ENCODE data around the gene TASOR. TPM values are rescaled to one million over a fixed set of nuclear protein-coding genes. Genes with fewer than 3 reads are reported as not detected.

Gene TASOR
- total RNA-seq, 1 experiment from 2014 or later = 35.8 TPM

GRCh38 chr3:56645407-56645806, 37.7 kb downstream of the TASOR start:
- no peak for TF ChIP-seq RAD21 (IDR thresholded peaks at IDR 0.05; ENCODE audit: low read depth)
- TF ChIP-seq POLR2A (IDR thresholded peaks at IDR 0.05; ENCODE audit: borderline replicate concordance, extremely low read depth, insufficient read depth, insufficient read length) = no peak
- no peak for TF ChIP-seq EZH2phosphoT487 (IDR thresholded peaks at IDR 0.05; ENCODE audit: borderline replicate concordance)
- Histone ChIP-seq H3K27me3 (ENCODE audit: insufficient read depth, low read length) (no peaks in the 10 kb centered on the region), H3K9ac (ENCODE audit: low read length) (no peak overlapping the region), H3K4me1 (ENCODE audit: control insufficient read depth in 1 of 2, insufficient read depth in 2 of 2, low read length in 2 of 2) (no peaks in the 10 kb centered on the region), H3K4me3 (replicated peaks in 1 of 2; ENCODE audit: low read depth in 1 of 2, low read length in 2 of 2) (no peak overlapping the region), H3K9me2 (ENCODE audit: insufficient read depth) (no peaks in the 10 kb centered on the region), H3K4me2 (ENCODE audit: low read length) (no peak overlapping the region), H4K20me1 (ENCODE audit: insufficient read depth) (no peaks in the 10 kb centered on the region), H3K9me3 (ENCODE audit: control insufficient read depth in 1 of 2, insufficient read depth in 1 of 2, low read depth in 1 of 2, low read length in 2 of 2) (no peaks in the 10 kb centered on the region), H2AFZ (ENCODE audit: low read depth, low read length, poor library complexity, severe bottlenecking) (no peak overlapping the region), H3K79me2 (ENCODE audit: insufficient read depth, low read length) (peaks cover 9% of the 10 kb centered on the region; the same call in 1 of the 2 replicates), H3K36me3 (ENCODE audit: control insufficient read depth in 1 of 2, insufficient read depth in 2 of 2, low read length in 2 of 2) (peaks cover 0 to 14% of the 10 kb centered on the region in 2 experiments; a peak in 2 of 4 replicates), H3K27ac (ENCODE audit: low read depth, low read length) (no peak overlapping the region)
- ChIA-PET RAD21 (ENCODE audit: low non-redundant PET in 1 of 2, low total read pairs in 2 of 2, uncharacterized antibody in 2 of 2, unreplicated experiment in 2 of 2) (no interaction called here), POLR2A (no interaction called here), CTCF (no interaction called here)
- no peak for DNase-seq (ENCODE audit: low read depth, low spot score)
- ATAC-seq = no peak
- BruUV-seq (replicated peaks) = no TSS peak
- intact Hi-C loops (cut with micrococcal nuclease) = no loop called here

GRCh38 chr3:56633602-56634535, 49.2 kb downstream of the TASOR start:
- TF ChIP-seq SP1 (IDR thresholded peaks at IDR 0.05; ENCODE audit: low read depth) (no peak), RAD21 (IDR thresholded peaks at IDR 0.05; ENCODE audit: low read depth) (no peak), YY1 (IDR thresholded peaks at IDR 0.05; ENCODE audit: extremely low read depth, insufficient replicate concordance, low read depth, low read length) (no peak), POLR2A (IDR thresholded peaks at IDR 0.05; ENCODE audit: borderline replicate concordance, extremely low read depth, insufficient read depth, insufficient read length) (no peak), SIN3A (IDR thresholded peaks at IDR 0.05; ENCODE audit: low read depth) (no peak), ZNF274 (IDR thresholded peaks at IDR 0.05; ENCODE audit: low read depth, low read length) (no peak)
- intact Hi-C loops (cut with micrococcal nuclease) = no loop called here
- RAD21 ChIA-PET (ENCODE audit: low non-redundant PET in 1 of 2, low total read pairs in 2 of 2, uncharacterized antibody in 2 of 2, unreplicated experiment in 2 of 2) = no interaction called here
- no peaks in the 10 kb centered on the region for H3K9me3 ChIP-seq (ENCODE audit: control insufficient read depth in 1 of 2, insufficient read depth in 1 of 2, low read depth in 1 of 2, low read length in 2 of 2)
- CTCF ChIA-PET = no interaction called here
- no peaks in the 10 kb centered on the region for H3K4me1 ChIP-seq (ENCODE audit: control insufficient read depth in 1 of 2, insufficient read depth in 2 of 2, low read length in 2 of 2)
- H3K27ac ChIP-seq (ENCODE audit: low read depth, low read length) = no peak overlapping the region
- POLR2A ChIA-PET = no interaction called here
- no peaks in the 10 kb centered on the region for H3K27me3 ChIP-seq (ENCODE audit: insufficient read depth, low read length)
- H3K9ac ChIP-seq (ENCODE audit: low read length) = no peak overlapping the region
- DNase-seq (ENCODE audit: low read depth, low spot score) = no peak
- BruUV-seq (replicated peaks) = no TSS peak
- peaks cover 2 to 13% of the 10 kb centered on the region in 2 experiments for H3K36me3 ChIP-seq (ENCODE audit: control insufficient read depth in 1 of 2, insufficient read depth in 2 of 2, low read length in 2 of 2)
- no peaks in the 10 kb centered on the region for H3K79me2 ChIP-seq (ENCODE audit: insufficient read depth, low read length)
- H3K9me2 ChIP-seq (ENCODE audit: insufficient read depth) = no peaks in the 10 kb centered on the region
- H3K4me3 ChIP-seq (replicated peaks in 1 of 2; ENCODE audit: low read depth in 1 of 2, low read length in 2 of 2) = no peak overlapping the region
- no peak overlapping the region for H2AFZ ChIP-seq (ENCODE audit: low read depth, low read length, poor library complexity, severe bottlenecking)
- H3K4me2 ChIP-seq (ENCODE audit: low read length) = no peak overlapping the region
- H4K20me1 ChIP-seq (ENCODE audit: insufficient read depth) = no peaks in the 10 kb centered on the region; the same call in 1 of the 2 replicates
- ATAC-seq = no peak

Other genes with a start within 250 kb of the TASOR start
- not detected for gene ERC2, start 214.8 kb downstream of the TASOR start, total RNA-seq (2021; ENCODE audit: unreplicated experiment)
- gene CCDC66, start 126.1 kb downstream of the TASOR start, total RNA-seq (2021; ENCODE audit: unreplicated experiment) = 16.9 TPM
- gene ARHGEF3, start 118.7 kb upstream of the TASOR start, total RNA-seq (2021; ENCODE audit: unreplicated experiment) = 18.1 TPM